A673 (cell line): ENCODE measurements around the gene XAF1.

ENCODE experiments used
- CTCF ChIP-seq: fragments of 300-800, 200-600 bp; sonication (generic); conservative IDR thresholded peaks from 2 replicates; pipeline ENCODE4 v1.5.1; 2017; ENCODE audit warnings: low read depth, mild to moderate bottlenecking, antibody characterized with exemption, low read length, moderate library complexity, mixed read lengths
- EZH2 ChIP-seq: fragments of 200-600 bp; sonication (generic); IDR thresholded peaks from 2 replicates; pipeline ENCODE4 v1.6.1; 2017; ENCODE audit warnings: borderline replicate concordance, low read depth, mild to moderate bottlenecking, mixed read lengths, antibody characterized with exemption, low read length; ENCODE audit not compliant: poor library complexity, severe bottlenecking

GRCh38 chr17:6782244-6782643 lies 26.4 kb downstream of the XAF1 start:
- TF ChIP-seq CTCF (no peak), EZH2 (no peak)
